A673 (cell line): ENCODE data around the gene HECW1. TPM values are rescaled to one million over a fixed set of nuclear protein-coding genes. Genes with fewer than 3 reads are reported as not detected.
"Not testable (repeated sequence)": the region's sequence is repeated elsewhere in the genome, so short reads cannot be mapped to it uniquely, and the experiment has no call there.

Experiments
- BruUV-seq: library from RNA; stranded (reverse); fragments of 400-500 nt; replicated peaks from 2 replicates; lab custom pipeline; 2021; lab: Mats Ljungman, UMichigan
- CTCF ChIA-PET: fragments of 300-600 bp; sonication (Branson Sonifier 250); formaldehyde crosslinking; loops from one replicate; lab custom pipeline; 2022; ENCODE audit warnings: antibody characterized with exemption; lab: Charles Lee
- POLR2A ChIA-PET: fragments of 300-600 bp; sonication (Branson Sonifier 250); formaldehyde crosslinking; loops from one replicate; lab custom pipeline; 2022; ENCODE audit warnings: antibody characterized with exemption; ENCODE audit not compliant: low non-redundant PET; lab: Charles Lee
- DNase-seq: peaks from one replicate; pipeline ENCODE4 v3.0.0-alpha.2; 2015; ENCODE audit warnings: low spot score
- H3K27ac ChIP-seq: fragments of 200-600 bp; sonication (generic); 2 replicates; pipeline ENCODE4 v1.5.1; 2016; ENCODE audit warnings: mixed run types, low read depth, mild to moderate bottlenecking, mixed read lengths, antibody characterized with exemption, low read length; ENCODE audit not compliant: poor library complexity, severe bottlenecking
- H3K27me3 ChIP-seq: fragments of 200-600 bp; sonication (generic); replicated peaks from 2 replicates; pipeline ENCODE4 v1.6.1; 2017; ENCODE audit warnings: mixed run types, low read depth, mild to moderate bottlenecking, mixed read lengths, antibody characterized with exemption, low read length; ENCODE audit not compliant: insufficient read depth, poor library complexity
- H3K36me3 ChIP-seq: fragments of 200-600 bp; sonication (generic); 2 replicates; pipeline ENCODE4 v1.6.1; 2016; ENCODE audit warnings: mixed run types, mild to moderate bottlenecking, mixed read lengths, antibody characterized with exemption, low read length; ENCODE audit not compliant: insufficient read depth, poor library complexity, severe bottlenecking
- H3K4me1 ChIP-seq: fragments of 200-600 bp; sonication (generic); 2 replicates; pipeline ENCODE4 v1.6.1; 2017; ENCODE audit warnings: mixed run types, mild to moderate bottlenecking, mixed read lengths, antibody characterized with exemption, low read length; ENCODE audit not compliant: insufficient read depth, poor library complexity, severe bottlenecking
- H3K4me3 ChIP-seq: fragments of 200-600 bp; sonication (generic); 2 replicates; pipeline ENCODE4 v1.5.1; 2016; ENCODE audit warnings: low read depth, mixed run types, mild to moderate bottlenecking, mixed read lengths, low read length; ENCODE audit not compliant: poor library complexity, severe bottlenecking
- H3K9me3 ChIP-seq: fragments of 200-600 bp; sonication (generic); 2 replicates; pipeline ENCODE4 v1.6.1; 2016; ENCODE audit warnings: mixed run types, low read depth, mild to moderate bottlenecking, mixed read lengths, antibody characterized with exemption, low read length; ENCODE audit not compliant: poor library complexity, severe bottlenecking
- CTCF ChIP-seq: fragments of 300-800, 200-600 bp; sonication (generic); conservative IDR thresholded peaks from 2 replicates; pipeline ENCODE4 v1.5.1; 2017; ENCODE audit warnings: low read depth, mild to moderate bottlenecking, antibody characterized with exemption, low read length, moderate library complexity, mixed read lengths
- EZH2 ChIP-seq: fragments of 200-600 bp; sonication (generic); IDR thresholded peaks from 2 replicates; pipeline ENCODE4 v1.6.1; 2017; ENCODE audit warnings: borderline replicate concordance, low read depth, mild to moderate bottlenecking, mixed read lengths, antibody characterized with exemption, low read length; ENCODE audit not compliant: poor library complexity, severe bottlenecking
- intact Hi-C: fragments of 100-400 bp; cut with micrococcal nuclease; formaldehyde crosslinking; loops from one replicate; pipeline ENCODE4 v1.10.0; 2022; ENCODE audit not compliant: unreplicated experiment
- total RNA-seq: library from RNA; stranded (reverse); gene quantifications from 2 replicates; pipeline ENCODE4 v1.2.3, GENCODE V29; 2021

HECW1 gene
- total RNA-seq, 1 experiment from 2014 or later: 0.39 TPM

- intact Hi-C loops: no loop called here
- TF ChIP-seq CTCF (no peak), EZH2 (no peak)
Measured at GRCh38 chr7:43337191-43337590, 224.7 kb downstream of the HECW1 start.

GRCh38 chr7:43337811-43338210, 225.4 kb downstream of the HECW1 start:
- no peak for DNase-seq
- no peaks in the 10 kb centered on the region for H3K27me3 ChIP-seq
- CTCF ChIA-PET: no interaction called here
- no peak overlapping the region for H3K27ac ChIP-seq
- BruUV-seq: no TSS peak
- no peaks in the 10 kb centered on the region for H3K36me3 ChIP-seq
- intact Hi-C loops: no loop called here
- POLR2A ChIA-PET: no interaction called here
- no peaks in the 10 kb centered on the region for H3K9me3 ChIP-seq
- TF ChIP-seq EZH2: no peak
- no peak for TF ChIP-seq CTCF
- H3K4me3 ChIP-seq: no peak overlapping the region
- no peaks in the 10 kb centered on the region for H3K4me1 ChIP-seq

More at GRCh38 chr7:43337191-43337590, 224.7 kb downstream of the HECW1 start:
- ChIA-PET POLR2A (no interaction called here), CTCF (no interaction called here)
- Histone ChIP-seq H3K4me1 (no peaks in the 10 kb centered on the region), H3K27me3 (no peaks in the 10 kb centered on the region), H3K27ac (no peak overlapping the region), H3K9me3 (no peaks in the 10 kb centered on the region), H3K36me3 (no peaks in the 10 kb centered on the region), H3K4me3 (no peak overlapping the region)
- no peak for DNase-seq
- no TSS peak for BruUV-seq

GRCh38 chr7:43341132-43341531, 228.7 kb downstream of the HECW1 start:
- H3K4me3 ChIP-seq: no peak overlapping the region
- no peaks in the 10 kb centered on the region for H3K36me3 ChIP-seq
- ChIA-PET POLR2A (no interaction called here), CTCF (no interaction called here)
- no peak overlapping the region for H3K27ac ChIP-seq
- TF ChIP-seq CTCF (no peak), EZH2 (no peak)
- intact Hi-C loops: no loop called here
- no TSS peak for BruUV-seq
- no peaks in the 10 kb centered on the region for H3K9me3 ChIP-seq
- DNase-seq: no peak
- H3K4me1 ChIP-seq: no peaks in the 10 kb centered on the region
- no peaks in the 10 kb centered on the region for H3K27me3 ChIP-seq

- intact Hi-C loops, H3K36me3 ChIP-seq, DNase-seq, H3K4me3 ChIP-seq, POLR2A ChIA-PET, H3K9me3 ChIP-seq, H3K27me3 ChIP-seq, BruUV-seq, CTCF ChIA-PET, H3K4me1 ChIP-seq, H3K27ac ChIP-seq: not testable (repeated sequence)
Measured at GRCh38 chr7:43343417-43343816, 231.0 kb downstream of the HECW1 start.

- H3K36me3 ChIP-seq, H3K27ac ChIP-seq, H3K4me1 ChIP-seq, H3K4me3 ChIP-seq, CTCF ChIA-PET, H3K27me3 ChIP-seq, BruUV-seq, intact Hi-C loops, POLR2A ChIA-PET, DNase-seq, H3K9me3 ChIP-seq: not testable (repeated sequence)
Measured at GRCh38 chr7:43345696-43346095, 233.2 kb downstream of the HECW1 start.
